Transverse colon (tissue), 4 donors: ENCODE data around the gene MED8.

ENCODE experiments used
- CTCF ChIP-seq, 5 experiments: fragments of 200-600 bp in 3 of 5; fragments of 450-650 bp in 2 of 5; sonication (generic) in 3 of 5; IDR thresholded peaks; 1 replicate in 2 of 5; 2 replicates in 3 of 5; pipeline ENCODE4 v1.5.1; 2016 to 2017; ENCODE audit warnings: antibody characterized with exemption in 5 of 5, inconsistent platforms in 3 of 5, mild to moderate bottlenecking in 2 of 5, moderate library complexity in 1 of 5
- POLR2AphosphoS5 ChIP-seq, 3 donors: sonication (generic); formaldehyde crosslinking; IDR thresholded peaks; one replicate each; pipeline ENCODE4 v1.6.1; 2016; ENCODE audit warnings: antibody characterized with exemption in 3 of 3

GRCh38 chr1:43366601-43367025, 23.0 kb downstream of the MED8 start:
- TF ChIP-seq POLR2AphosphoS5 (IDR thresholded peaks at IDR 0.05) (no peak), CTCF (IDR thresholded peaks at IDR 0.05) (no peak)
